ENCODE measurements around the gene CCDC188. TPM values are rescaled to one million over a fixed set of nuclear protein-coding genes. Genes with fewer than 3 reads are reported as not detected.

Gene CCDC188
- polyA plus RNA-seq, 1 donor from 2014 or later: not detected

GRCh38 chr22:20156042-20156389 is 5.2 kb upstream of the CCDC188 start:
- Histone ChIP-seq H3K4me3 (ENCODE audit: low read length) (no peak overlapping the region), H3F3A (ENCODE audit: insufficient read depth, low read length, poor library complexity, severe bottlenecking) (no peaks in the 10 kb centered on the region), H3K9ac (ENCODE audit: low read length) (no peak overlapping the region), H3K36me3 (ENCODE audit: insufficient read depth, low read length) (no peaks in the 10 kb centered on the region), H3K4me2 (ENCODE audit: low read length) (no peak overlapping the region), H3K27me3 (ENCODE audit: insufficient read depth, low read depth, low read length) (no peaks in the 10 kb centered on the region), H3K9me3 (ENCODE audit: low read length) (no peaks in the 10 kb centered on the region), H2AFZ (ENCODE audit: low read depth, low read length) (no peak overlapping the region), H3K79me2 (replicated peaks; ENCODE audit: insufficient read depth, low read length) (no peaks in the 10 kb centered on the region), H3K9me2 (ENCODE audit: insufficient read depth, low read length) (no peaks in the 10 kb centered on the region), H3K27ac (ENCODE audit: low read length) (no peak overlapping the region), H4K20me1 (ENCODE audit: insufficient read depth) (no peaks in the 10 kb centered on the region)
- TF ChIP-seq MXI1 (conservative IDR thresholded peaks at IDR 0.05; ENCODE audit: poor library complexity, severe bottlenecking): no peak

- H3K4me2 ChIP-seq (ENCODE audit: low read length): no peak overlapping the region
- H3K4me3 ChIP-seq (ENCODE audit: low read length): no peak overlapping the region
Observed at GRCh38 chr22:20155330-20156041, 4.6 kb upstream of the CCDC188 start.

More at GRCh38 chr22:20155330-20156041, 4.6 kb upstream of the CCDC188 start:
- Histone ChIP-seq H3K79me2 (replicated peaks; ENCODE audit: insufficient read depth, low read length) (no peaks in the 10 kb centered on the region), H4K20me1 (ENCODE audit: insufficient read depth) (no peaks in the 10 kb centered on the region), H3K27me3 (ENCODE audit: insufficient read depth, low read depth, low read length) (no peaks in the 10 kb centered on the region), H3K9ac (ENCODE audit: low read length) (no peak overlapping the region), H2AFZ (ENCODE audit: low read depth, low read length) (no peak overlapping the region), H3K9me3 (ENCODE audit: low read length) (no peaks in the 10 kb centered on the region), H3K36me3 (ENCODE audit: insufficient read depth, low read length) (no peaks in the 10 kb centered on the region), H3F3A (ENCODE audit: insufficient read depth, low read length, poor library complexity, severe bottlenecking) (no peaks in the 10 kb centered on the region), H3K27ac (ENCODE audit: low read length) (no peak overlapping the region), H3K9me2 (ENCODE audit: insufficient read depth, low read length) (no peaks in the 10 kb centered on the region)
- TF ChIP-seq EZH2 (IDR thresholded peaks at IDR 0.05; ENCODE audit: borderline replicate concordance, insufficient read depth, low read length, poor library complexity, severe bottlenecking) (no peak), MXI1 (conservative IDR thresholded peaks at IDR 0.05; ENCODE audit: poor library complexity, severe bottlenecking) (no peak), TAF1 (IDR thresholded peaks at IDR 0.05; ENCODE audit: low read depth) (no peak), CTCF (IDR thresholded peaks at IDR 0.05; ENCODE audit: poor library complexity, severe bottlenecking) (no peak), EP300 (conservative IDR thresholded peaks at IDR 0.05; ENCODE audit: poor library complexity, severe bottlenecking) (no peak), REST (IDR thresholded peaks at IDR 0.05; ENCODE audit: borderline replicate concordance) (no peak), RAD21 (conservative IDR thresholded peaks at IDR 0.05) (no peak), SMC3 (conservative IDR thresholded peaks at IDR 0.05; ENCODE audit: poor library complexity) (no peak), POLR2AphosphoS5 (IDR thresholded peaks at IDR 0.05) (no peak)

Data from neural cell (in vitro differentiated cells).